ENCODE measurements around the gene HBD.

Gene HBD

GRCh38 chr11:5224538-5225479, 9.5 kb downstream of the HBD start:
- no peaks in the 10 kb centered on the region for H3K9me3 ChIP-seq (ENCODE audit: insufficient read depth, low read length)
- H3K27ac ChIP-seq (ENCODE audit: low read depth, low read length) = no peak overlapping the region
- H3K79me2 ChIP-seq (ENCODE audit: insufficient read depth, low read length) = no peaks in the 10 kb centered on the region
- no peaks in the 10 kb centered on the region for H3K27me3 ChIP-seq (ENCODE audit: low read length)
- no peak overlapping the region for H2AFZ ChIP-seq (ENCODE audit: low read depth, low read length, severe bottlenecking)
- no peak overlapping the region for H3K9ac ChIP-seq (ENCODE audit: low read length)
- H3K36me3 ChIP-seq (ENCODE audit: low read length) = no peaks in the 10 kb centered on the region
- H3K9me2 ChIP-seq (replicated peaks; ENCODE audit: insufficient read depth, low read length) = no peaks in the 10 kb centered on the region
- no peaks in the 10 kb centered on the region for H4K20me1 ChIP-seq (ENCODE audit: low read depth, low read length)
- H3F3A ChIP-seq (ENCODE audit: insufficient read depth) = no peaks in the 10 kb centered on the region
- TF ChIP-seq CTCF (IDR thresholded peaks at IDR 0.05; ENCODE audit: insufficient read depth, low read length, poor library complexity, severe bottlenecking) = no peak
- TF ChIP-seq EZH2phosphoT487 (conservative IDR thresholded peaks at IDR 0.05; ENCODE audit: low read length) = no peak
- no peak overlapping the region for H3K4me3 ChIP-seq (ENCODE audit: insufficient read depth, low read length, poor library complexity, severe bottlenecking)
- H3K4me2 ChIP-seq (ENCODE audit: low read depth, low read length, poor library complexity, severe bottlenecking) = no peak overlapping the region

GRCh38 chr11:5223686-5224085, 10.6 kb downstream of the HBD start:
- H2AFZ ChIP-seq (ENCODE audit: low read depth, low read length, severe bottlenecking) = no peak overlapping the region
- H3K4me2 ChIP-seq (ENCODE audit: low read depth, low read length, poor library complexity, severe bottlenecking) = no peak overlapping the region
- no peaks in the 10 kb centered on the region for H3K9me2 ChIP-seq (replicated peaks; ENCODE audit: insufficient read depth, low read length)
- no peaks in the 10 kb centered on the region for H3F3A ChIP-seq (ENCODE audit: insufficient read depth)
- no peak overlapping the region for H3K27ac ChIP-seq (ENCODE audit: low read depth, low read length)
- H3K36me3 ChIP-seq (ENCODE audit: low read length) = no peaks in the 10 kb centered on the region
- no peaks in the 10 kb centered on the region for H3K9me3 ChIP-seq (ENCODE audit: insufficient read depth, low read length)
- no peak overlapping the region for H3K4me3 ChIP-seq (ENCODE audit: insufficient read depth, low read length, poor library complexity, severe bottlenecking)
- no peak for TF ChIP-seq CTCF (IDR thresholded peaks at IDR 0.05; ENCODE audit: insufficient read depth, low read length, poor library complexity, severe bottlenecking)
- TF ChIP-seq EZH2phosphoT487 (conservative IDR thresholded peaks at IDR 0.05; ENCODE audit: low read length) = no peak
- H3K79me2 ChIP-seq (ENCODE audit: insufficient read depth, low read length) = no peaks in the 10 kb centered on the region
- no peaks in the 10 kb centered on the region for H4K20me1 ChIP-seq (ENCODE audit: low read depth, low read length)
- H3K9ac ChIP-seq (ENCODE audit: low read length) = no peak overlapping the region
- H3K27me3 ChIP-seq (ENCODE audit: low read length) = no peaks in the 10 kb centered on the region

GRCh38 chr11:5223146-5223545, 11.1 kb downstream of the HBD start:
- no peak overlapping the region for H2AFZ ChIP-seq (ENCODE audit: low read depth, low read length, severe bottlenecking)
- no peak overlapping the region for H3K27ac ChIP-seq (ENCODE audit: low read depth, low read length)
- no peak overlapping the region for H3K4me2 ChIP-seq (ENCODE audit: low read depth, low read length, poor library complexity, severe bottlenecking)
- H3K36me3 ChIP-seq (ENCODE audit: low read length) = no peaks in the 10 kb centered on the region
- TF ChIP-seq CTCF (IDR thresholded peaks at IDR 0.05; ENCODE audit: insufficient read depth, low read length, poor library complexity, severe bottlenecking) = no peak
- TF ChIP-seq EZH2phosphoT487 (conservative IDR thresholded peaks at IDR 0.05; ENCODE audit: low read length) = no peak
- no peaks in the 10 kb centered on the region for H3K9me2 ChIP-seq (replicated peaks; ENCODE audit: insufficient read depth, low read length)
- H3K27me3 ChIP-seq (ENCODE audit: low read length) = no peaks in the 10 kb centered on the region
- H4K20me1 ChIP-seq (ENCODE audit: low read depth, low read length) = no peaks in the 10 kb centered on the region
- no peaks in the 10 kb centered on the region for H3K79me2 ChIP-seq (ENCODE audit: insufficient read depth, low read length)
- no peaks in the 10 kb centered on the region for H3F3A ChIP-seq (ENCODE audit: insufficient read depth)
- no peaks in the 10 kb centered on the region for H3K9me3 ChIP-seq (ENCODE audit: insufficient read depth, low read length)
- H3K4me3 ChIP-seq (ENCODE audit: insufficient read depth, low read length, poor library complexity, severe bottlenecking) = no peak overlapping the region
- no peak overlapping the region for H3K9ac ChIP-seq (ENCODE audit: low read length)

All from SU-DHL-6 (cell line).